H9 (cell line): ENCODE data around the gene B4GALT6. TPM values are rescaled to one million over a fixed set of nuclear protein-coding genes. Genes with fewer than 3 reads are reported as not detected.

Source experiments
- DNase-seq: peaks from one replicate; pipeline ENCODE4 v3.0.0-alpha.2; 2017
- H2AFZ ChIP-seq: one replicate; pipeline ENCODE4 v1.6.1; 2013; ENCODE audit warnings: mild to moderate bottlenecking, low read length, control low read depth, moderate library complexity
- H2AK5ac ChIP-seq: 2 replicates; pipeline ENCODE4 v1.6.1; 2013; ENCODE audit warnings: low read length, control low read depth, mixed read lengths; ENCODE audit not compliant: insufficient read length
- H2BK120ac ChIP-seq: one replicate; pipeline ENCODE4 v1.6.1; 2013; ENCODE audit warnings: low read depth, mild to moderate bottlenecking, low read length, control low read depth, inconsistent platforms; ENCODE audit not compliant: poor library complexity, severe bottlenecking
- H2BK12ac ChIP-seq: 2 replicates; pipeline ENCODE4 v1.6.1; 2013; ENCODE audit warnings: low read length, control low read depth, mixed read lengths, low read depth; ENCODE audit not compliant: insufficient read length
- H2BK15ac ChIP-seq: 2 replicates; pipeline ENCODE4 v1.6.1; 2013; ENCODE audit warnings: low read depth, low read length, control low read depth
- H2BK20ac ChIP-seq: one replicate; pipeline ENCODE4 v1.6.1; 2013; ENCODE audit warnings: low read depth, mild to moderate bottlenecking, low read length, control low read depth, inconsistent platforms; ENCODE audit not compliant: poor library complexity, severe bottlenecking
- H2BK5ac ChIP-seq: 2 replicates; pipeline ENCODE4 v1.6.1; 2013; ENCODE audit warnings: low read length, control low read depth, mixed read lengths; ENCODE audit not compliant: insufficient read length
- H3K14ac ChIP-seq: 2 replicates; pipeline ENCODE4 v1.6.1; 2013; ENCODE audit warnings: low read length, control low read depth; ENCODE audit not compliant: insufficient read depth
- H3K18ac ChIP-seq: 2 replicates; pipeline ENCODE4 v1.6.1; 2013; ENCODE audit warnings: low read depth, mild to moderate bottlenecking, mixed read lengths, low read length, control low read depth; ENCODE audit not compliant: insufficient read length
- H3K23ac ChIP-seq: 2 replicates; pipeline ENCODE4 v1.6.1; 2013; ENCODE audit warnings: low read length, control low read depth, mixed read lengths, low read depth; ENCODE audit not compliant: insufficient read length
- H3K23me2 ChIP-seq: 2 replicates; pipeline ENCODE4 v1.6.1; 2013; ENCODE audit warnings: low read depth, mild to moderate bottlenecking, mixed read lengths, low read length, control low read depth; ENCODE audit not compliant: insufficient read length, poor library complexity, severe bottlenecking
- H3K27ac ChIP-seq: 2 replicates; pipeline ENCODE4 v1.5.1; 2013; ENCODE audit warnings: low read length, control low read depth, mixed read lengths, low read depth; ENCODE audit not compliant: insufficient read length
- H3K27me3 ChIP-seq: 2 replicates; pipeline ENCODE4 v1.6.1; 2013; ENCODE audit warnings: low read length, control low read depth, inconsistent platforms; ENCODE audit not compliant: insufficient read depth
- H3K4ac ChIP-seq: 2 replicates; pipeline ENCODE4 v1.6.1; 2013; ENCODE audit warnings: low read depth, mild to moderate bottlenecking, control low read depth, inconsistent platforms, low read length, moderate library complexity
- H3K4me1 ChIP-seq: 2 replicates; pipeline ENCODE4 v1.6.1; 2013; ENCODE audit warnings: low read length, control low read depth, inconsistent platforms; ENCODE audit not compliant: insufficient read depth
- H3K4me2 ChIP-seq: 2 replicates; pipeline ENCODE4 v1.6.1; 2013; ENCODE audit warnings: low read length, control low read depth, mixed read lengths; ENCODE audit not compliant: insufficient read length, insufficient read depth
- H3K56ac ChIP-seq: 2 replicates; pipeline ENCODE4 v1.6.1; 2013; ENCODE audit warnings: low read depth, mild to moderate bottlenecking, mixed read lengths, low read length, control low read depth; ENCODE audit not compliant: insufficient read length
- H3K79me1 ChIP-seq: 2 replicates; pipeline ENCODE4 v1.6.1; 2013; ENCODE audit warnings: low read depth, mild to moderate bottlenecking, moderate library complexity, low read length, control low read depth, inconsistent platforms; ENCODE audit not compliant: insufficient read depth, poor library complexity, severe bottlenecking
- H3K79me2 ChIP-seq: 2 replicates; pipeline ENCODE4 v1.6.1; 2013; ENCODE audit warnings: low read length, control low read depth, inconsistent platforms; ENCODE audit not compliant: insufficient read depth
- H3K9ac ChIP-seq: 2 replicates; pipeline ENCODE4 v1.6.1; 2013; ENCODE audit warnings: low read length, control low read depth, mixed read lengths; ENCODE audit not compliant: insufficient read length; ENCODE audit errors: extremely low read depth
- H3K9me3 ChIP-seq: one replicate; pipeline ENCODE4 v1.6.1; 2013; ENCODE audit warnings: low read depth, low read length, inconsistent platforms; ENCODE audit not compliant: control insufficient read depth
- H3T11ph ChIP-seq: one replicate; pipeline ENCODE4 v1.6.1; 2013; ENCODE audit warnings: mild to moderate bottlenecking, low read length, control low read depth, inconsistent platforms
- H4K20me1 ChIP-seq: one replicate; pipeline ENCODE4 v1.6.1; 2013; ENCODE audit not compliant: control insufficient read depth, insufficient read length, insufficient read depth
- H4K5ac ChIP-seq: 2 replicates; pipeline ENCODE4 v1.6.1; 2013; ENCODE audit warnings: low read depth, mild to moderate bottlenecking, mixed read lengths, low read length, control low read depth; ENCODE audit not compliant: insufficient read length
- H4K8ac ChIP-seq: replicated peaks from 2 replicates; pipeline ENCODE4 v1.6.1; 2013; ENCODE audit warnings: low read length, control low read depth, mixed read lengths, low read depth; ENCODE audit not compliant: insufficient read length
- H4K91ac ChIP-seq: 2 replicates; pipeline ENCODE4 v1.6.1; 2013; ENCODE audit warnings: low read depth, mild to moderate bottlenecking, moderate library complexity, mixed read lengths, low read length, control low read depth; ENCODE audit not compliant: insufficient read length
- H3K27ac Mint-ChIP-seq, 3 experiments: 2 replicates in 2 of 3; 3 replicates in 1 of 3; pipeline ENCODE4 v1.8.0; 2020 to 2021; ENCODE audit warnings: mixed read lengths in 3 of 3, mild to moderate bottlenecking in 1 of 3, moderate library complexity in 1 of 3
- H3K27me3 Mint-ChIP-seq: 2 replicates; pipeline ENCODE4 v1.8.0; 2021; ENCODE audit warnings: low read depth, mild to moderate bottlenecking, moderate library complexity, mixed read lengths
- H3K36me3 Mint-ChIP-seq, 3 experiments: 2 replicates in 2 of 3; 3 replicates in 1 of 3; pipeline ENCODE4 v1.8.0; 2020 to 2021; ENCODE audit warnings: low read depth in 3 of 3, mixed read lengths in 3 of 3; ENCODE audit not compliant: insufficient read depth in 1 of 3
- H3K4me1 Mint-ChIP-seq, 2 experiments: 2 replicates each; pipeline ENCODE4 v1.8.0; 2020; ENCODE audit warnings: mixed read lengths in 2 of 2
- H3K4me3 Mint-ChIP-seq, 2 experiments: 2 replicates in 1 of 2; 3 replicates in 1 of 2; pipeline ENCODE4 v1.8.0; 2020 to 2021; ENCODE audit warnings: mild to moderate bottlenecking in 2 of 2, mixed read lengths in 2 of 2, moderate library complexity in 1 of 2
- H3K9me3 Mint-ChIP-seq, 2 experiments: 2 replicates in 1 of 2; 3 replicates in 1 of 2; pipeline ENCODE4 v1.8.0; 2020; ENCODE audit warnings: mild to moderate bottlenecking in 2 of 2, mixed read lengths in 2 of 2, moderate library complexity in 1 of 2
- CTCF ChIP-seq: fragments of 200-600 bp; sonication (generic); conservative IDR thresholded peaks from 3 replicates; pipeline ENCODE4 v1.8.0; 2021; ENCODE audit warnings: antibody characterized with exemption, mild to moderate bottlenecking
- WGBS: extraction: QIAGEN DNeasy Blood & Tissue Kit; methylation state at CpG from one replicate; pipeline ENCODE4 v1.1.7; 2013; ENCODE audit warnings: missing lambda C conversion rate, low lambda C conversion rate, mixed read lengths; ENCODE audit not compliant: insufficient read length; ENCODE audit errors: extremely low coverage; 5-methylcytosine and 5-hydroxymethylcytosine counted together
- total RNA-seq: library from RNA; stranded (reverse); gene quantifications from 2 replicates; pipeline ENCODE4 v1.2.1, GENCODE V29; 2021

Gene B4GALT6
- total RNA-seq, 1 experiment from 2014 or later, result 34.1 TPM

GRCh38 chr18:31611511-31611910, 72.9 kb downstream of the B4GALT6 start:
- no peak overlapping the region for H3K27ac ChIP-seq
- no peak overlapping the region for H3K4ac ChIP-seq
- no peaks in the 10 kb centered on the region for H4K20me1 ChIP-seq
- no peaks in the 10 kb centered on the region for H3K9me3 Mint-ChIP-seq
- H3K4me1 ChIP-seq, result peaks cover 3% of the 10 kb centered on the region; the same call in 1 of the 2 replicates
- H3K27me3 ChIP-seq, result no peaks in the 10 kb centered on the region
- H3K79me1 ChIP-seq, result no peaks in the 10 kb centered on the region
- no peak overlapping the region for H3K14ac ChIP-seq
- no peak overlapping the region for H2BK120ac ChIP-seq
- H3K27ac Mint-ChIP-seq, result no peak overlapping the region
- no peak overlapping the region for H3K4me3 Mint-ChIP-seq
- no peak overlapping the region for H2AFZ ChIP-seq
- H3K4me2 ChIP-seq, result no peak overlapping the region
- WGBS, result no CpG with 5 or more reads among the region's 5 CpGs
- peaks cover 19 to 24% of the 10 kb centered on the region in 2 experiments for H3K4me1 Mint-ChIP-seq
- H2BK15ac ChIP-seq, result no peak overlapping the region
- no peak overlapping the region for H3K56ac ChIP-seq
- no peak overlapping the region for H4K91ac ChIP-seq
- no peak overlapping the region for H3T11ph ChIP-seq
- no peak overlapping the region for H2AK5ac ChIP-seq
- no peak overlapping the region for H2BK5ac ChIP-seq
- H3K23me2 ChIP-seq, result no peaks in the 10 kb centered on the region
- no peak overlapping the region for H3K18ac ChIP-seq
- no peaks in the 10 kb centered on the region for H3K9me3 ChIP-seq
- H3K79me2 ChIP-seq, result no peaks in the 10 kb centered on the region
- H3K36me3 Mint-ChIP-seq, result no peaks in the 10 kb centered on the region
- DNase-seq, result no peak
- H2BK20ac ChIP-seq, result no peak overlapping the region
- no peaks in the 10 kb centered on the region; the same call in 1 of the 2 replicates for H3K27me3 Mint-ChIP-seq
- no peak overlapping the region for H4K8ac ChIP-seq
- no peak for TF ChIP-seq CTCF
- no peak overlapping the region for H2BK12ac ChIP-seq
- no peak overlapping the region for H4K5ac ChIP-seq
- no peak overlapping the region for H3K23ac ChIP-seq
- no peak overlapping the region for H3K9ac ChIP-seq
